NCI-H1105 (cell line): ENCODE measurements around the gene AGAP2.
"Not testable (repeated sequence)": the region's sequence is repeated elsewhere in the genome, so short reads cannot be mapped to it uniquely, and the experiment has no call there.

Source experiments
- DNase-seq: peaks from one replicate; lab custom pipeline; 2025; lab: John Stamatoyannopoulos, UW

The AGAP2 gene

GRCh38 chr12:57738661-57739237 is at the start of gene AGAP2:
Gene AGAP2 (minus strand): TSS chr12:57738742. CDS start chr12:57738246, 496 bp downstream.
- peak; percentile 35 for DNase-seq

- no peak for DNase-seq
Observed at GRCh38 chr12:57783861-57784260, 45.3 kb upstream of the AGAP2 start.

GRCh38 chr12:57783466-57783801 is 44.9 kb upstream of the AGAP2 start:
- no peak for DNase-seq

- peak; percentile 71 for DNase-seq
Observed at GRCh38 chr12:57782608-57783465, 44.3 kb upstream of the AGAP2 start, which contains the start of gene TSFM. Gene TSFM (plus strand): TSS chr12:57782787. CDS start chr12:57782802, 15 bp downstream.

- DNase-seq, result no peak
Observed at GRCh38 chr12:57782243-57782607, 43.7 kb upstream of the AGAP2 start.

- no peak for DNase-seq
Observed at GRCh38 chr12:57781801-57782200, 43.3 kb upstream of the AGAP2 start.

- no peak for DNase-seq
Observed at GRCh38 chr12:57781244-57781643, 42.7 kb upstream of the AGAP2 start.

GRCh38 chr12:57780284-57780897 is 41.8 kb upstream of the AGAP2 start:
- DNase-seq, result no peak

- DNase-seq, result no peak
Observed at GRCh38 chr12:57779736-57780135, 41.2 kb upstream of the AGAP2 start.

GRCh38 chr12:57777911-57778310 is 39.4 kb upstream of the AGAP2 start:
- no peak for DNase-seq

GRCh38 chr12:57777367-57777766 is 38.8 kb upstream of the AGAP2 start:
- DNase-seq, result no peak

GRCh38 chr12:57776247-57776587 is 37.7 kb upstream of the AGAP2 start:
- no peak for DNase-seq

- DNase-seq, result no peak
Observed at GRCh38 chr12:57775563-57776246, 37.2 kb upstream of the AGAP2 start.

- no peak for DNase-seq
Observed at GRCh38 chr12:57775044-57775443, 36.5 kb upstream of the AGAP2 start.

- not testable (repeated sequence) for DNase-seq
Observed at GRCh38 chr12:57774634-57775033, 36.1 kb upstream of the AGAP2 start.

- DNase-seq, result no peak
Observed at GRCh38 chr12:57772429-57773322, 34.1 kb upstream of the AGAP2 start, which contains the start of gene EEF1AKMT3. Gene EEF1AKMT3 (plus strand): TSS chr12:57772614. CDS start chr12:57772725, 111 bp downstream.

- DNase-seq, result peak; percentile 75
Observed at GRCh38 chr12:57771873-57772428, 33.4 kb upstream of the AGAP2 start, which contains the start of gene METTL1. Gene METTL1 (minus strand): TSS chr12:57772105. CDS start chr12:57772083, 22 bp downstream.

GRCh38 chr12:57771236-57771872 is 32.8 kb upstream of the AGAP2 start:
- peak; percentile 67 for DNase-seq

- no peak for DNase-seq
Observed at GRCh38 chr12:57770734-57771133, 32.2 kb upstream of the AGAP2 start.

GRCh38 chr12:57769594-57769993 is 31.1 kb upstream of the AGAP2 start:
- no peak for DNase-seq

GRCh38 chr12:57767876-57768275 is 29.3 kb upstream of the AGAP2 start:
- no peak for DNase-seq
